Natural killer cell (primary cell): ENCODE results near the gene CD1D. TPM values are rescaled to one million over a fixed set of nuclear protein-coding genes. Genes with fewer than 3 reads are reported as not detected.
"Not testable (repeated sequence)": the region's sequence is repeated elsewhere in the genome, so short reads cannot be mapped to it uniquely, and the experiment has no call there.

ENCODE experiments used
- ATAC-seq, 3 donors: fragments of 150-1000 bp in 2 of 3; fragments of 200-7000 bp in 1 of 3; cut with Tn5 transposase; 1 replicate in 1 of 3; 2 replicates in 2 of 3; pipeline ENCODE4 v1.10.0; 2021; ENCODE audit warnings: mild to moderate bottlenecking in 2 of 3, moderate library complexity in 2 of 3
- DNase-seq, 2 donors: peaks; one replicate each; pipeline versions ENCODE4 v3.0.0 to v3.0.0-alpha.2; 2013 to 2021; ENCODE audit warnings: mixed read lengths in 1 of 2
- H3K27ac ChIP-seq: one replicate; pipeline ENCODE4 v1.5.1; 2013; ENCODE audit warnings: mild to moderate bottlenecking, low read length
- H3K27me3 ChIP-seq: one replicate; pipeline ENCODE4 v1.6.1; 2013; ENCODE audit warnings: low read length; ENCODE audit not compliant: control insufficient read depth, insufficient read depth
- H3K36me3 ChIP-seq: one replicate; pipeline ENCODE4 v1.6.1; 2013; ENCODE audit warnings: low read length; ENCODE audit not compliant: control insufficient read depth, insufficient read depth
- H3K4me1 ChIP-seq: one replicate; pipeline ENCODE4 v1.6.1; 2013; ENCODE audit warnings: low read length; ENCODE audit not compliant: control insufficient read depth, insufficient read depth
- H3K4me3 ChIP-seq: one replicate; pipeline ENCODE4 v1.5.1; 2013; ENCODE audit warnings: low read length
- H3K9me3 ChIP-seq: one replicate; pipeline ENCODE4 v1.6.1; 2013; ENCODE audit warnings: low read length; ENCODE audit not compliant: control insufficient read depth, insufficient read depth
- H3K27ac Mint-ChIP-seq, 2 donors: one replicate each; pipeline ENCODE4 v1.8.0; 2022; ENCODE audit warnings: mild to moderate bottlenecking in 2 of 2, mixed read lengths in 2 of 2, moderate library complexity in 1 of 2
- H3K27me3 Mint-ChIP-seq, 2 donors: one replicate each; pipeline ENCODE4 v1.8.0; 2022; ENCODE audit warnings: low read depth in 2 of 2, mixed read lengths in 2 of 2
- H3K36me3 Mint-ChIP-seq: one replicate; pipeline ENCODE4 v1.8.0; 2022; ENCODE audit warnings: mixed read lengths
- H3K4me1 Mint-ChIP-seq, 2 donors: one replicate each; pipeline ENCODE4 v1.8.0; 2022; ENCODE audit warnings: mixed read lengths in 2 of 2
- H3K4me3 Mint-ChIP-seq: one replicate; pipeline ENCODE4 v1.8.0; 2022; ENCODE audit warnings: mild to moderate bottlenecking, moderate library complexity, mixed read lengths
- H3K9me3 Mint-ChIP-seq, 2 donors: one replicate each; pipeline ENCODE4 v1.8.0; 2022; ENCODE audit warnings: mixed read lengths in 2 of 2
- CTCF ChIP-seq: fragments of 200-600 bp; IDR thresholded peaks from one replicate; pipeline ENCODE4 v1.8.0; 2022; ENCODE audit warnings: antibody characterized with exemption
- WGBS: methylation state at CpG from one replicate; pipeline ENCODE4 v1.1.7; 2013; ENCODE audit warnings: missing lambda C conversion rate; ENCODE audit not compliant: insufficient coverage; 5-methylcytosine and 5-hydroxymethylcytosine counted together
- intact Hi-C: fragments of 100-400 bp; cut with micrococcal nuclease; formaldehyde crosslinking; loops from one replicate; pipeline ENCODE4 v1.14.2; 2022
- total RNA-seq, 4 donors: library from RNA; stranded (reverse); fragments of 120-200 nt in 1 of 4; gene quantifications; one replicate each; pipeline versions ENCODE4 v1.2.3 to v1.2.4, GENCODE V29; 2013 to 2022

Gene CD1D
- total RNA-seq, 3 donors from 2014 or later (not counting 1 experiment from before 2014, with no cell fraction given), result 0.48 to 1.5 (median 0.52) TPM

GRCh38 chr1:158212320-158212719, 31.6 kb downstream of the CD1D start:
- Mint-ChIP-seq H3K27me3 (peaks cover 33 to 62% of the 10 kb centered on the region in 2 donors), H3K27ac (no peak overlapping the region), H3K36me3 (no peaks in the 10 kb centered on the region), H3K4me3 (no peak overlapping the region), H3K4me1 (no peaks in the 10 kb centered on the region), H3K9me3 (no peaks in the 10 kb centered on the region)
- H3K36me3 ChIP-seq, result no peaks in the 10 kb centered on the region
- 83% methylated on average over 10 of the region's 10 CpGs for WGBS
- intact Hi-C loops, result no loop called here
- H3K4me1 ChIP-seq, result no peaks in the 10 kb centered on the region
- H3K4me3 ChIP-seq, result no peak overlapping the region
- TF ChIP-seq CTCF, result no peak
- no peaks in the 10 kb centered on the region for H3K27me3 ChIP-seq
- no peak for ATAC-seq
- no peak overlapping the region for H3K27ac ChIP-seq
- H3K9me3 ChIP-seq, result no peaks in the 10 kb centered on the region
- DNase-seq, result no peak

DNA sequence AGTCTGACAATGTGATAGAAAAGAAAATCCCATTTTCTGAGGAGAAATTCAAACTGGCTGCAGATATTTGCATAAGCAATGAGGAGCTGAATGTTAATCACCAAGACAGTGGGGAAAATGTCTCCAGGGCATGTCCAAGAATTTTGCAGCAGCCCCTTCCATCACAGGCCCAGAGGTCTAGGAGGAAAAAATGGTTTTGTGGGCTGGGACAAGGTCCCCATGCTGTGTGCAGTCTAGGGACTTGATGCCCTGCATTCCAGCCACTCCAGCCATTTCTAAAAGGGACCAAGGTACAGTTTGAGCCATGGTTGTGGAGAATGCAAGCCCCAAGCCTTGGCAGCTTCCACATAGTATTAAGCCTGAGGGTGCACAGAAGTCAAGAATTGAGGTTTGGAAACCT, 42.8 kb downstream of the CD1D start:
- H3K36me3 Mint-ChIP-seq, H3K9me3 Mint-ChIP-seq, intact Hi-C loops, DNase-seq, H3K4me3 Mint-ChIP-seq, ATAC-seq, H3K27me3 ChIP-seq, H3K4me1 Mint-ChIP-seq, H3K27ac Mint-ChIP-seq, H3K4me3 ChIP-seq, H3K4me1 ChIP-seq, H3K36me3 ChIP-seq, H3K9me3 ChIP-seq, H3K27ac ChIP-seq: not testable (repeated sequence)
- peaks cover 36 to 60% of the 10 kb centered on the region in 2 donors for H3K27me3 Mint-ChIP-seq

DNA sequence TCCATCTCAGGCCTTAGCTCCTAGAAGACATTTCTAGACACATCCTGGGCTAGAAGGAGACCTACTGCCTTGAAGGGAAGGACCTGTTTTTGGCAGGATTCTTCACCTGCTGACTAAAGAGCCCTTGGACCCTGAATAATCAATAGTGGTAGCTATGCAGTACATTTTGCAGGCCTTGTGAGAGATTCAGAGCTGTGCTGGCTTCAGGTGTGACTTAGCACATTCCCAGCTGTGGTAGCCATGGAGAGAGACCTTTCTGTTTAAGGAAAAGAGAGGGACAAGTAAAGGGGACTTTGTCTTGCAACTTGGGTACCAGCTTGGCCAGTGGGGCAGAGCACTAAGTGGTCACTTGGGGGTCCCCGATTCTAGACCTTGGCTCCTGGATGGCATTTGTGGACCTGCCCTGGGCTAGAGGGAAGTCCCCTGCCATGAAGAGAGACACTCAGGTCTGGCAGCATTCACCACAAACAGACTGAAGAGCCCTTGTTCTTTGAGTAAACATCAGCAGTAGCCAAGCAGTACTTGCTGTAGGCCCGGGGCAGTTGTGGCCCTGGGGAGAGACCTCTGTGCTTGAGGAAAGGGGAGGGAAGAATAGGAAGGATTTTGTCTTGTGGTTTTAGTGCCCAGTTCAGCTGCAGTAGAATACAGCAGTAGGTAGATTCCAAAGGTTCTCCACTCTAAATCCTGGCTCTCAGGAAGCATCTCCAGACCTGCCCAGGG, 47.4 kb downstream of the CD1D start:
- intact Hi-C loops, result no loop called here
- no peak for TF ChIP-seq CTCF
- no peak overlapping the region for H3K4me3 Mint-ChIP-seq

More for the DNA sequence above, 47.4 kb downstream of the CD1D start:
- Mint-ChIP-seq H3K9me3 (peaks cover 2 to 3% of the 10 kb centered on the region in 2 donors), H3K4me1 (no peaks in the 10 kb centered on the region), H3K27ac (no peak overlapping the region), H3K27me3 (peaks cover 47 to 87% of the 10 kb centered on the region in 2 donors), H3K36me3 (peaks cover 15% of the 10 kb centered on the region)
- 83% methylated on average over 2 of the region's 2 CpGs for WGBS
- ATAC-seq (no peak), DNase-seq (no peak)
- Histone ChIP-seq H3K36me3 (no peaks in the 10 kb centered on the region), H3K4me1 (no peaks in the 10 kb centered on the region), H3K4me3 (no peak overlapping the region), H3K27me3 (peaks cover 5% of the 10 kb centered on the region), H3K27ac (no peak overlapping the region), H3K9me3 (no peaks in the 10 kb centered on the region)

Other genes with a start within 250 kb of the CD1D start
- not detected for gene KIRREL1, start 187.2 kb upstream of the CD1D start, total RNA-seq
- not detected for gene CD1A, start 73.5 kb downstream of the CD1D start, total RNA-seq
- gene CD1C, start 109.0 kb downstream of the CD1D start, total RNA-seq, result 1 to 10 TPM in 2 of 3 donors, not detected in 1; 1.2 to 4.6 TPM
- gene CD1B, start 150.6 kb downstream of the CD1D start, total RNA-seq, result not detected
- gene CD1E, start 173.0 kb downstream of the CD1D start, total RNA-seq, result under 1 TPM in 1 of 3 donors, not detected in 2; 0.73 TPM
- gene OR10T2, start 218.6 kb downstream of the CD1D start, total RNA-seq, result not detected
- not detected for gene OR10K2, start 245.3 kb downstream of the CD1D start, total RNA-seq